ENCODE results near the gene ZBTB17. TPM values are rescaled to one million over a fixed set of nuclear protein-coding genes. Genes with fewer than 3 reads are reported as not detected.
A peak's percentile ranks its signal among the peaks of the same experiment; 100 is the strongest.

The ZBTB17 gene
- total and polyA plus RNA-seq, 9 of the 15 experiments (the other 6 are each of a cell fraction or from before 2014, with no cell fraction given): 1.1 to 53.4 (median 29.6) TPM

DNA sequence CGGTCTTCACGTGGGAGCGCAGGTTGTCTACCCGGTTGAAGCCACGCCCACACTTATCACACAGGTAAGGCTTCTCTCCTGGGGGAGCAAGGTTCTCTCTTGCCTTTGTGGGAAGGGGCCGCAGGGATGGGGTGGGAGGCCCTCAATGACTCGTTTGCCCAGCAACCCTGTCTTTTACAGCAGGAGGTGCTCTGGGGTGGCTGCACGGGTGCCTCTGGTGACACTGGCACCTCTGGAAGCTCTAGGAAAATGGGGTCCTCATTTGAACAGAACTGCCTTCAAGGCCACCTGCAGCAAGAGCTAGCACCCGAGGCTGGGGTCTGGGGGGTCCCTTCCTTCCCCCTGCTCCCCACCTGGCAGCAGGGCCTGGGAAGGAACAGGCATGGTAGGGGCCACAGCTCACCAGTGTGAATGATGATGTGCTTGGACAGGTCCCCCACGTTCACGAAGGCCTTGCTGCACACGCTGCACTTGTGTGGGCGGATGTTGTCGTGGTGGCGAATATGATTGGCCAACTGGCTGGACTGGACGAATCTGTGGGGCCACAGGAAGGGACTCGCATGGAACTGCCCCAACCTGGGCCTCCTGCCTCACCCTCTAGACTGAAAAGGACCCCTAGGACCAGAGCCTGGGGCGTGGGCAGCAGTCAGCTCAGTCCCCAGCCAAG, 33.1 kb downstream of the ZBTB17 start:
- H3K27ac ChIP-seq (ENCODE audit: extremely low read depth, low read depth, low read length): no peak overlapping the region
- no peak overlapping the region for H2AFZ ChIP-seq (ENCODE audit: low read depth, low read length)
- FAIRE-seq (no peak), DNase-seq (ENCODE audit: extremely low read depth in 1 of 4, low spot score in 3 of 4) (peak in 2 of 4 experiments; percentile 42 to 55), ATAC-seq (no peak)
- ChIA-PET CTCF (ENCODE audit: low intra/inter-chr PET ratio) (no interaction called here), POLR2A (interaction anchor here (0.9 to 2.6 kb wide), 3 partner anchors 9 to 103 kb away, joined by 5 to 10 read pairs (median 9); no protein-coding TSS in a partner anchor)
- peaks cover 0 to 37% of the 10 kb centered on the region in 2 experiments; a peak in 1 of 5 replicates for H3K4me1 ChIP-seq (replicated peaks in 1 of 2; ENCODE audit: control insufficient read depth in 2 of 2, insufficient read depth in 2 of 2, low read length in 2 of 2)
- no peaks in the 10 kb centered on the region for H3K9me1 ChIP-seq (ENCODE audit: control insufficient read depth, insufficient read depth, low read length)
- no peaks in the 10 kb centered on the region for H4K20me1 ChIP-seq (replicated peaks; ENCODE audit: control insufficient read depth, insufficient read depth, low read length)
- in situ Hi-C loops (cut with MboI) (no loop called here), intact Hi-C loops (cut with micrococcal nuclease) (no loop called here)
- H3K27me3 ChIP-seq (ENCODE audit: control insufficient read depth in 2 of 2, insufficient read depth in 2 of 2, low read length in 2 of 2): no peaks in the 10 kb centered on the region
- BruUV-seq (replicated peaks): no TSS peak
- no peak overlapping the region for H3K4me3 ChIP-seq
- H3K4me2 ChIP-seq (ENCODE audit: insufficient read depth, low read length): no peak overlapping the region
- TF ChIP-seq MECOM (CRISPR knock-in tag; IDR thresholded peaks at IDR 0.05): no peak
- TF ChIP-seq EGR1 (conservative IDR thresholded peaks at IDR 0.05): peak; percentile 85
- 0 out of 2 replicates have a peak, but pooled peaks have one; percentile 2 for TF ChIP-seq GABPB1 (CRISPR knock-in tag; IDR thresholded peaks at IDR 0.05)
- no peak for TF ChIP-seq L3MBTL2 (IDR thresholded peaks at IDR 0.05)
- H3K79me2 ChIP-seq (ENCODE audit: control insufficient read depth, insufficient read depth, low read length): peaks cover 8% of the 10 kb centered on the region; the same call in 1 of the 3 replicates
- H3K9ac ChIP-seq (ENCODE audit: insufficient read depth in 1 of 2, low read depth in 2 of 2, low read length in 2 of 2): peak overlapping the region in 1 of 2 experiments; percentile 49; a peak in 2 of 4 replicates
- peaks cover 99% of the 10 kb centered on the region for H3K36me3 ChIP-seq (ENCODE audit: control insufficient read depth, insufficient read depth, low read length)
- H3K9me3 ChIP-seq (replicated peaks; ENCODE audit: control insufficient read depth, insufficient read depth, low read depth, low read length): no peaks in the 10 kb centered on the region
- 80% methylated on average over 17 of the region's 18 CpGs for WGBS (ENCODE audit: insufficient coverage, low coverage, missing lambda C conversion rate)

Measured in K562 (cell line).